Astrocyte (in vitro differentiated cells and primary cell): ENCODE data around the gene FAM53B. TPM values are rescaled to one million over a fixed set of nuclear protein-coding genes. Genes with fewer than 3 reads are reported as not detected.

Source experiments
- DNase-seq: peaks from one replicate; pipeline ENCODE4 v3.0.0-alpha.2; 2010; ENCODE audit warnings: low read depth
- FAIRE-seq: peaks from 2 replicates; lab custom pipeline; 2011; peaks lifted over from hg19 to GRCh38; lab: Jason Lieb, UNC
- H2AFZ ChIP-seq: 2 replicates; pipeline ENCODE4 v1.6.0; 2012; ENCODE audit warnings: low read depth, low read length, inconsistent platforms
- H3K27ac ChIP-seq: 2 replicates; pipeline ENCODE4 v1.5.1; 2011; ENCODE audit warnings: low read depth, low read length, inconsistent platforms
- H3K27me3 ChIP-seq: 2 replicates; pipeline ENCODE4 v1.6.0; 2011; ENCODE audit warnings: low read length, inconsistent platforms; ENCODE audit not compliant: insufficient read depth
- H3K36me3 ChIP-seq: 2 replicates; pipeline ENCODE4 v1.5.1; 2011; ENCODE audit warnings: low read length, inconsistent platforms; ENCODE audit not compliant: insufficient read depth
- H3K4me1 ChIP-seq: 2 replicates; pipeline ENCODE4 v1.5.1; 2011; ENCODE audit warnings: low read length, inconsistent platforms; ENCODE audit not compliant: insufficient read depth
- H3K4me2 ChIP-seq: 2 replicates; pipeline ENCODE4 v1.6.0; 2012; ENCODE audit warnings: low read length, inconsistent platforms
- H3K4me3 ChIP-seq: 2 replicates; pipeline ENCODE4 v1.5.1; 2011; ENCODE audit warnings: low read depth, mild to moderate bottlenecking, low read length, inconsistent platforms; ENCODE audit not compliant: insufficient read depth
- H3K79me2 ChIP-seq: 2 replicates; pipeline ENCODE4 v1.6.0; 2012; ENCODE audit warnings: mild to moderate bottlenecking, low read length, inconsistent platforms; ENCODE audit not compliant: insufficient read depth
- H3K9ac ChIP-seq: 2 replicates; pipeline ENCODE4 v1.6.0; 2012; ENCODE audit warnings: mild to moderate bottlenecking, low read length, inconsistent platforms
- H3K9me3 ChIP-seq: 2 replicates; pipeline ENCODE4 v1.5.1; 2012; ENCODE audit warnings: low read depth, mild to moderate bottlenecking, low read length, inconsistent platforms; ENCODE audit not compliant: insufficient read depth
- H4K20me1 ChIP-seq: 2 replicates; pipeline ENCODE4 v1.6.0; 2012; ENCODE audit warnings: low read length, inconsistent platforms; ENCODE audit not compliant: insufficient read depth
- H3K27ac Mint-ChIP-seq: one replicate; pipeline ENCODE4 v1.8.0; 2021; ENCODE audit warnings: mild to moderate bottlenecking, mixed read lengths; ENCODE audit not compliant: unreplicated experiment
- H3K27me3 Mint-ChIP-seq: one replicate; pipeline ENCODE4 v1.8.0; 2021; ENCODE audit warnings: low read depth, mixed read lengths; ENCODE audit not compliant: unreplicated experiment
- H3K36me3 Mint-ChIP-seq: one replicate; pipeline ENCODE4 v1.8.0; 2021; ENCODE audit warnings: low read depth, mixed read lengths; ENCODE audit not compliant: unreplicated experiment
- H3K4me1 Mint-ChIP-seq: one replicate; pipeline ENCODE4 v1.8.0; 2021; ENCODE audit warnings: low read depth, mixed read lengths; ENCODE audit not compliant: unreplicated experiment
- H3K4me3 Mint-ChIP-seq: one replicate; pipeline ENCODE4 v1.8.0; 2021; ENCODE audit warnings: mild to moderate bottlenecking, moderate library complexity, mixed read lengths; ENCODE audit not compliant: unreplicated experiment
- H3K9me3 Mint-ChIP-seq: one replicate; pipeline ENCODE4 v1.8.0; 2021; ENCODE audit warnings: mild to moderate bottlenecking, mixed read lengths; ENCODE audit not compliant: unreplicated experiment
- EZH2 ChIP-seq: IDR thresholded peaks from 2 replicates; pipeline ENCODE4 v1.6.1; 2012; ENCODE audit warnings: mild to moderate bottlenecking, low read length, inconsistent platforms; ENCODE audit not compliant: insufficient read depth
- total RNA-seq: library from RNA; stranded (reverse); gene quantifications from 2 replicates; pipeline ENCODE4 v1.2.1, GENCODE V29; 2021
- TF ChIP-seq, protein P1 (sequence below): IDR thresholded peaks from 2 replicates; pipeline ENCODE4 v1.5.1; 2011; ENCODE audit warnings: low read depth, mild to moderate bottlenecking, inconsistent platforms, low read length, moderate library complexity; ENCODE audit not compliant: insufficient read depth

FAM53B gene
- total RNA-seq, 1 donor from 2014 or later = 12.9 TPM

- TF ChIP-seq EZH2 = no peak
- TF ChIP-seq, protein P1, sequence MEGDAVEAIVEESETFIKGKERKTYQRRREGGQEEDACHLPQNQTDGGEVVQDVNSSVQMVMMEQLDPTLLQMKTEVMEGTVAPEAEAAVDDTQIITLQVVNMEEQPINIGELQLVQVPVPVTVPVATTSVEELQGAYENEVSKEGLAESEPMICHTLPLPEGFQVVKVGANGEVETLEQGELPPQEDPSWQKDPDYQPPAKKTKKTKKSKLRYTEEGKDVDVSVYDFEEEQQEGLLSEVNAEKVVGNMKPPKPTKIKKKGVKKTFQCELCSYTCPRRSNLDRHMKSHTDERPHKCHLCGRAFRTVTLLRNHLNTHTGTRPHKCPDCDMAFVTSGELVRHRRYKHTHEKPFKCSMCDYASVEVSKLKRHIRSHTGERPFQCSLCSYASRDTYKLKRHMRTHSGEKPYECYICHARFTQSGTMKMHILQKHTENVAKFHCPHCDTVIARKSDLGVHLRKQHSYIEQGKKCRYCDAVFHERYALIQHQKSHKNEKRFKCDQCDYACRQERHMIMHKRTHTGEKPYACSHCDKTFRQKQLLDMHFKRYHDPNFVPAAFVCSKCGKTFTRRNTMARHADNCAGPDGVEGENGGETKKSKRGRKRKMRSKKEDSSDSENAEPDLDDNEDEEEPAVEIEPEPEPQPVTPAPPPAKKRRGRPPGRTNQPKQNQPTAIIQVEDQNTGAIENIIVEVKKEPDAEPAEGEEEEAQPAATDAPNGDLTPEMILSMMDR = no peak
- H3K27ac Mint-ChIP-seq = no peak overlapping the region
Observed at GRCh38 chr10:124655191-124656112, 88.7 kb downstream of the FAM53B start.

DNA sequence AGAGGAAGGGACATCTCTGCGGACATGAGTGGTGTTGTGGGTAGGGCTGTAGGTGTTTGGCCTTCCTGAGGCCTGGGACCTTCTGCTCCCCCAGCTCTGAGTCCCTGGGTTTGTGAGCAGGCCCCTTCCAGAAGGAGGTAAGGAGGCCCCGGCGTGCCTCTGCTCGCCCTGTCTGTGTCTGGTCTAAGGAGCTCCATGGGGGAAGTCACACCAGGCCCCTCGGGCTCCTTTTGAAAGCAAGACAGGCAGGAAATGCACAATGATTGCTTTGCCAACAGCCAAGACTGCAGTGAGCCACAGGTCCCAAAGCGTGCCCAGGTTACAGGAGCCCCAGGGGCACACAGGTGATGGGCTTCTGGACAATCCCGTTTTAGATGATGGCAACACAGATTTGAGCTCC, 89.5 kb downstream of the FAM53B start:
- Mint-ChIP-seq H3K27me3 (no peaks in the 10 kb centered on the region), H3K9me3 (no peaks in the 10 kb centered on the region), H3K4me1 (peaks cover 19% of the 10 kb centered on the region), H3K27ac (no peak overlapping the region), H3K36me3 (peaks cover 11% of the 10 kb centered on the region), H3K4me3 (no peak overlapping the region)
- no peaks in the 10 kb centered on the region for H3K79me2 ChIP-seq
- no peak overlapping the region for H2AFZ ChIP-seq
- TF ChIP-seq EZH2 = no peak
- TF ChIP-seq, protein P1 = no peak
- no peaks in the 10 kb centered on the region for H3K27me3 ChIP-seq
- H3K4me1 ChIP-seq = peaks cover 12% of the 10 kb centered on the region
- no peaks in the 10 kb centered on the region for H3K9me3 ChIP-seq
- no peak overlapping the region for H3K9ac ChIP-seq
- peaks cover 32% of the 10 kb centered on the region for H4K20me1 ChIP-seq
- no peak overlapping the region for H3K27ac ChIP-seq
- H3K4me2 ChIP-seq = no peak overlapping the region
- no peaks in the 10 kb centered on the region for H3K36me3 ChIP-seq
- no peak overlapping the region for H3K4me3 ChIP-seq
- FAIRE-seq (no peak), DNase-seq (no peak)

More at GRCh38 chr10:124655191-124656112, 88.7 kb downstream of the FAM53B start:
- no peaks in the 10 kb centered on the region for H3K36me3 ChIP-seq
- H3K9me3 ChIP-seq = no peaks in the 10 kb centered on the region
- peaks cover 30% of the 10 kb centered on the region for H4K20me1 ChIP-seq
- Mint-ChIP-seq H3K9me3 (no peaks in the 10 kb centered on the region), H3K27me3 (no peaks in the 10 kb centered on the region), H3K4me1 (peaks cover 15% of the 10 kb centered on the region), H3K4me3 (no peak overlapping the region), H3K36me3 (peaks cover 11% of the 10 kb centered on the region)
- H3K4me1 ChIP-seq = peaks cover 9% of the 10 kb centered on the region
- FAIRE-seq = no peak
- H3K4me2 ChIP-seq = no peak overlapping the region
- no peak overlapping the region for H3K27ac ChIP-seq
- no peaks in the 10 kb centered on the region for H3K27me3 ChIP-seq
- H2AFZ ChIP-seq = no peak overlapping the region
- no peak for DNase-seq
- no peak overlapping the region for H3K9ac ChIP-seq
- no peak overlapping the region for H3K4me3 ChIP-seq
- no peaks in the 10 kb centered on the region for H3K79me2 ChIP-seq
